HepG2 (cell line): ENCODE data around the gene RNU6-8. TPM values are rescaled to one million over a fixed set of nuclear protein-coding genes. Genes with fewer than 3 reads are reported as not detected.

Source experiments
- BHLHE40 ChIP-seq: IDR thresholded peaks from 2 replicates; pipeline ENCODE4 v1.6.1; 2011; ENCODE audit warnings: low read length, improper control_type of control experiment
- POGZ ChIP-seq: sonication (generic); formaldehyde crosslinking; IDR thresholded peaks from 2 replicates; pipeline ENCODE4 v1.4.0; 2020; ENCODE audit warnings: mild to moderate bottlenecking, missing genetic modification reagents
- SKI ChIP-seq: fragments of 450-650 bp; IDR thresholded peaks from one replicate; pipeline ENCODE4 v1.6.1; 2018; ENCODE audit warnings: mild to moderate bottlenecking; ENCODE audit not compliant: partially characterized antibody
- ZNF260 ChIP-seq: sonication (generic); formaldehyde crosslinking; IDR thresholded peaks from 2 replicates; pipeline ENCODE4 v1.4.0; 2020; ENCODE audit warnings: missing genetic modification reagents, low read depth, mild to moderate bottlenecking, borderline replicate concordance
- ZNF549 ChIP-seq: sonication (generic); formaldehyde crosslinking; IDR thresholded peaks from 2 replicates; pipeline ENCODE4 v1.5.0; 2020; ENCODE audit warnings: missing genetic modification reagents
- ZNF552 ChIP-seq: sonication (generic); formaldehyde crosslinking; IDR thresholded peaks from 2 replicates; pipeline ENCODE4 v1.9.0; 2022; ENCODE audit warnings: missing genetic modification reagents, mild to moderate bottlenecking, borderline replicate concordance
- polyA plus RNA-seq, 8 experiments: library from polyadenylated mRNA; depleted of rRNA in 3 of 8; stranded (reverse) in 7 of 8; unstranded in 1 of 8; fragments of >200 nt; fragmentation: Illumina TruSeq in 4 of 8; extraction: Trizol in 4 of 8; gene quantifications; 2 replicates each; pipeline versions ENCODE4 v1.2.1 to v1.2.3, GENCODE V29; 2011 to 2016; ENCODE audit warnings: low read depth in 4 of 8, missing spikeins in 1 of 8, mixed read lengths in 1 of 8; ENCODE audit not compliant: insufficient read depth in 1 of 8
- total RNA-seq, 5 experiments: library from RNA; depleted of rRNA; stranded (reverse); fragments of >200 nt; fragmentation: Illumina TruSeq; extraction: Trizol; gene quantifications; 2 replicates each; pipeline ENCODE4 v1.2.3, GENCODE V29; 2016; ENCODE audit warnings: low read depth in 1 of 5
- TF ChIP-seq, protein P1 (sequence below): sonication (generic); formaldehyde crosslinking; IDR thresholded peaks from 2 replicates; pipeline ENCODE4 v1.4.0; 2020; ENCODE audit warnings: missing genetic modification reagents, borderline replicate concordance
- TF ChIP-seq, protein P2 (sequence below): sonication (generic); formaldehyde crosslinking; IDR thresholded peaks from 2 replicates; pipeline ENCODE4 v1.8.1; 2023; ENCODE audit warnings: mild to moderate bottlenecking, missing genetic modification reagents
- TF ChIP-seq, protein P3 (sequence below): sonication (generic); formaldehyde crosslinking; IDR thresholded peaks from 2 replicates; pipeline ENCODE4 v1.5.0; 2020; ENCODE audit warnings: mild to moderate bottlenecking, missing genetic modification reagents, borderline replicate concordance
- TF ChIP-seq, protein P4 (sequence below): sonication (generic); formaldehyde crosslinking; IDR thresholded peaks from 2 replicates; pipeline ENCODE4 v1.8.0; 2022; ENCODE audit warnings: mild to moderate bottlenecking, missing genetic modification reagents; ENCODE audit not compliant: insufficient replicate concordance
- TF ChIP-seq, protein P5 (sequence below): sonication (generic); formaldehyde crosslinking; IDR thresholded peaks from 2 replicates; pipeline ENCODE4 v1.9.0; 2021; ENCODE audit warnings: missing genetic modification reagents, mild to moderate bottlenecking, borderline replicate concordance
- TF ChIP-seq, protein P6 (sequence below): sonication (generic); formaldehyde crosslinking; IDR thresholded peaks from 2 replicates; pipeline ENCODE4 v1.4.0; 2020; ENCODE audit warnings: missing genetic modification reagents, borderline replicate concordance

The RNU6-8 gene
- total and polyA plus RNA-seq, 2 of the 13 experiments (the other 11 are each of a cell fraction or from before 2014, with no cell fraction given), result under 0.01 TPM; not detected in 1

DNA sequence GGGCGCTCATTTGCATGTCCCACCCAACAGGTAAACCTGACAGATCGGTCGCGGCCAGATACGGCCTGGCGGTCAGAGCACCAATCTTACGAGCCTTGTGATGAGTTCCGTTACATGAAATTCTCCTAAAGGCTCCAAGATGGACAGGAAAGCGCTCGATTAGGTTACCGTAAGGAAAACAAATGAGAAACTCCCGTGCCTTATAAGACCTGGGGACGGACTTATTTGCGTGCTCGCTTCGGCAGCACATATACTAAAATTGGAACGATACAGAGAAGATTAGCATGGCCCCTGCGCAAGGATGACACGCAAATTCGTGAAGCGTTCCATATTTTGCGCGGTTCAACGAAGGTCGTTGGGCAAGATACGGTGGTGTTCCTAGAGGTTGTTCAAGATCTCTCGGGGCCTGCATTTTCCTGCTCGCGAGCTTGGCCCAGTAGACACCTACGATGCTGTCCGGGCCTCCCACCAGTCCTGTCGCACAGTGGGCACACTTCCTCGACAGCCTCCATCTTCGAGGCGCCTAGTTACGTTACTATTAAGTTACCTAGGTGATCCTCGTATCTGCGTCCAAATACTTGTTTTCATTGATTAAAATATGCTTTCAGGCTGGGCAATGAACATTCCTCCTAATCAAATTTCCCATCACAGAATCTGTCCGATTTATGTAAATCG, 1.1 kb downstream of the RNU6-8 start, which contains the start of gene RNU6-7 (continued):
- TF ChIP-seq, protein P1, sequence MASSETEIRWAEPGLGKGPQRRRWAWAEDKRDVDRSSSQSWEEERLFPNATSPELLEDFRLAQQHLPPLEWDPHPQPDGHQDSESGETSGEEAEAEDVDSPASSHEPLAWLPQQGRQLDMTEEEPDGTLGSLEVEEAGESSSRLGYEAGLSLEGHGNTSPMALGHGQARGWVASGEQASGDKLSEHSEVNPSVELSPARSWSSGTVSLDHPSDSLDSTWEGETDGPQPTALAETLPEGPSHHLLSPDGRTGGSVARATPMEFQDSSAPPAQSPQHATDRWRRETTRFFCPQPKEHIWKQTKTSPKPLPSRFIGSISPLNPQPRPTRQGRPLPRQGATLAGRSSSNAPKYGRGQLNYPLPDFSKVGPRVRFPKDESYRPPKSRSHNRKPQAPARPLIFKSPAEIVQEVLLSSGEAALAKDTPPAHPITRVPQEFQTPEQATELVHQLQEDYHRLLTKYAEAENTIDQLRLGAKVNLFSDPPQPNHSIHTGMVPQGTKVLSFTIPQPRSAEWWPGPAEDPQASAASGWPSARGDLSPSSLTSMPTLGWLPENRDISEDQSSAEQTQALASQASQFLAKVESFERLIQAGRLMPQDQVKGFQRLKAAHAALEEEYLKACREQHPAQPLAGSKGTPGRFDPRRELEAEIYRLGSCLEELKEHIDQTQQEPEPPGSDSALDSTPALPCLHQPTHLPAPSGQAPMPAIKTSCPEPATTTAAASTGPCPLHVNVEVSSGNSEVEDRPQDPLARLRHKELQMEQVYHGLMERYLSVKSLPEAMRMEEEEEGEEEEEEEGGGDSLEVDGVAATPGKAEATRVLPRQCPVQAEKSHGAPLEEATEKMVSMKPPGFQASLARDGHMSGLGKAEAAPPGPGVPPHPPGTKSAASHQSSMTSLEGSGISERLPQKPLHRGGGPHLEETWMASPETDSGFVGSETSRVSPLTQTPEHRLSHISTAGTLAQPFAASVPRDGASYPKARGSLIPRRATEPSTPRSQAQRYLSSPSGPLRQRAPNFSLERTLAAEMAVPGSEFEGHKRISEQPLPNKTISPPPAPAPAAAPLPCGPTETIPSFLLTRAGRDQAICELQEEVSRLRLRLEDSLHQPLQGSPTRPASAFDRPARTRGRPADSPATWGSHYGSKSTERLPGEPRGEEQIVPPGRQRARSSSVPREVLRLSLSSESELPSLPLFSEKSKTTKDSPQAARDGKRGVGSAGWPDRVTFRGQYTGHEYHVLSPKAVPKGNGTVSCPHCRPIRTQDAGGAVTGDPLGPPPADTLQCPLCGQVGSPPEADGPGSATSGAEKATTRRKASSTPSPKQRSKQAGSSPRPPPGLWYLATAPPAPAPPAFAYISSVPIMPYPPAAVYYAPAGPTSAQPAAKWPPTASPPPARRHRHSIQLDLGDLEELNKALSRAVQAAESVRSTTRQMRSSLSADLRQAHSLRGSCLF (CRISPR knock-in tag), result no peak
- TF ChIP-seq BHLHE40, result no peak
- TF ChIP-seq, protein P2, sequence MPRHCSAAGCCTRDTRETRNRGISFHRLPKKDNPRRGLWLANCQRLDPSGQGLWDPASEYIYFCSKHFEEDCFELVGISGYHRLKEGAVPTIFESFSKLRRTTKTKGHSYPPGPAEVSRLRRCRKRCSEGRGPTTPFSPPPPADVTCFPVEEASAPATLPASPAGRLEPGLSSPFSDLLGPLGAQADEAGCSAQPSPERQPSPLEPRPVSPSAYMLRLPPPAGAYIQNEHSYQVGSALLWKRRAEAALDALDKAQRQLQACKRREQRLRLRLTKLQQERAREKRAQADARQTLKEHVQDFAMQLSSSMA (CRISPR knock-in tag), result peak; percentile 91; the same call in 1 of the 2 replicates
- no peak for TF ChIP-seq ZNF549 (CRISPR knock-in tag)
- TF ChIP-seq, protein P3, sequence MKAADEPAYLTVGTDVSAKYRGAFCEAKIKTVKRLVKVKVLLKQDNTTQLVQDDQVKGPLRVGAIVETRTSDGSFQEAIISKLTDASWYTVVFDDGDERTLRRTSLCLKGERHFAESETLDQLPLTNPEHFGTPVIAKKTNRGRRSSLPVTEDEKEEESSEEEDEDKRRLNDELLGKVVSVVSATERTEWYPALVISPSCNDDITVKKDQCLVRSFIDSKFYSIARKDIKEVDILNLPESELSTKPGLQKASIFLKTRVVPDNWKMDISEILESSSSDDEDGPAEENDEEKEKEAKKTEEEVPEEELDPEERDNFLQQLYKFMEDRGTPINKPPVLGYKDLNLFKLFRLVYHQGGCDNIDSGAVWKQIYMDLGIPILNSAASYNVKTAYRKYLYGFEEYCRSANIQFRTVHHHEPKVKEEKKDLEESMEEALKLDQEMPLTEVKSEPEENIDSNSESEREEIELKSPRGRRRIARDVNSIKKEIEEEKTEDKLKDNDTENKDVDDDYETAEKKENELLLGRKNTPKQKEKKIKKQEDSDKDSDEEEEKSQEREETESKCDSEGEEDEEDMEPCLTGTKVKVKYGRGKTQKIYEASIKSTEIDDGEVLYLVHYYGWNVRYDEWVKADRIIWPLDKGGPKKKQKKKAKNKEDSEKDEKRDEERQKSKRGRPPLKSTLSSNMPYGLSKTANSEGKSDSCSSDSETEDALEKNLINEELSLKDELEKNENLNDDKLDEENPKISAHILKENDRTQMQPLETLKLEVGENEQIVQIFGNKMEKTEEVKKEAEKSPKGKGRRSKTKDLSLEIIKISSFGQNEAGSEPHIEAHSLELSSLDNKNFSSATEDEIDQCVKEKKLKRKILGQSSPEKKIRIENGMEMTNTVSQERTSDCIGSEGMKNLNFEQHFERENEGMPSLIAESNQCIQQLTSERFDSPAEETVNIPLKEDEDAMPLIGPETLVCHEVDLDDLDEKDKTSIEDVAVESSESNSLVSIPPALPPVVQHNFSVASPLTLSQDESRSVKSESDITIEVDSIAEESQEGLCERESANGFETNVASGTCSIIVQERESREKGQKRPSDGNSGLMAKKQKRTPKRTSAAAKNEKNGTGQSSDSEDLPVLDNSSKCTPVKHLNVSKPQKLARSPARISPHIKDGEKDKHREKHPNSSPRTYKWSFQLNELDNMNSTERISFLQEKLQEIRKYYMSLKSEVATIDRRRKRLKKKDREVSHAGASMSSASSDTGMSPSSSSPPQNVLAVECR, result no peak; the same call in 1 of the 2 replicates
- 0 out of 2 replicates have a peak, but pooled peaks have one; percentile 16 for TF ChIP-seq POGZ
- no peak for TF ChIP-seq ZNF260 (CRISPR knock-in tag)
- TF ChIP-seq ZNF552 (CRISPR knock-in tag), result no peak
- TF ChIP-seq, protein P4, sequence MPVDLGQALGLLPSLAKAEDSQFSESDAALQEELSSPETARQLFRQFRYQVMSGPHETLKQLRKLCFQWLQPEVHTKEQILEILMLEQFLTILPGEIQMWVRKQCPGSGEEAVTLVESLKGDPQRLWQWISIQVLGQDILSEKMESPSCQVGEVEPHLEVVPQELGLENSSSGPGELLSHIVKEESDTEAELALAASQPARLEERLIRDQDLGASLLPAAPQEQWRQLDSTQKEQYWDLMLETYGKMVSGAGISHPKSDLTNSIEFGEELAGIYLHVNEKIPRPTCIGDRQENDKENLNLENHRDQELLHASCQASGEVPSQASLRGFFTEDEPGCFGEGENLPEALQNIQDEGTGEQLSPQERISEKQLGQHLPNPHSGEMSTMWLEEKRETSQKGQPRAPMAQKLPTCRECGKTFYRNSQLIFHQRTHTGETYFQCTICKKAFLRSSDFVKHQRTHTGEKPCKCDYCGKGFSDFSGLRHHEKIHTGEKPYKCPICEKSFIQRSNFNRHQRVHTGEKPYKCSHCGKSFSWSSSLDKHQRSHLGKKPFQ (CRISPR knock-in tag), result no peak
- TF ChIP-seq, protein P5, sequence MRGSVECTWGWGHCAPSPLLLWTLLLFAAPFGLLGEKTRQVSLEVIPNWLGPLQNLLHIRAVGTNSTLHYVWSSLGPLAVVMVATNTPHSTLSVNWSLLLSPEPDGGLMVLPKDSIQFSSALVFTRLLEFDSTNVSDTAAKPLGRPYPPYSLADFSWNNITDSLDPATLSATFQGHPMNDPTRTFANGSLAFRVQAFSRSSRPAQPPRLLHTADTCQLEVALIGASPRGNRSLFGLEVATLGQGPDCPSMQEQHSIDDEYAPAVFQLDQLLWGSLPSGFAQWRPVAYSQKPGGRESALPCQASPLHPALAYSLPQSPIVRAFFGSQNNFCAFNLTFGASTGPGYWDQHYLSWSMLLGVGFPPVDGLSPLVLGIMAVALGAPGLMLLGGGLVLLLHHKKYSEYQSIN, result no peak
- no peak for TF ChIP-seq SKI
- TF ChIP-seq, protein P6, sequence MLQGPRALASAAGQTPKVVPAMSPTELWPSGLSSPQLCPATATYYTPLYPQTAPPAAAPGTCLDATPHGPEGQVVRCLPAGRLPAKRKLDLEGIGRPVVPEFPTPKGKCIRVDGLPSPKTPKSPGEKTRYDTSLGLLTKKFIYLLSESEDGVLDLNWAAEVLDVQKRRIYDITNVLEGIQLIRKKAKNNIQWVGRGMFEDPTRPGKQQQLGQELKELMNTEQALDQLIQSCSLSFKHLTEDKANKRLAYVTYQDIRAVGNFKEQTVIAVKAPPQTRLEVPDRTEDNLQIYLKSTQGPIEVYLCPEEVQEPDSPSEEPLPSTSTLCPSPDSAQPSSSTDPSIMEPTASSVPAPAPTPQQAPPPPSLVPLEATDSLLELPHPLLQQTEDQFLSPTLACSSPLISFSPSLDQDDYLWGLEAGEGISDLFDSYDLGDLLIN (CRISPR knock-in tag), result no peak; the same call in 1 of the 2 replicates
